Measurements from ENCODE around the gene KLHDC3. TPM values are rescaled to one million over a fixed set of nuclear protein-coding genes. Genes with fewer than 3 reads are reported as not detected.

Gene KLHDC3
- total RNA-seq, 1 donor from 2014 or later, result 90.3 TPM

DNA sequence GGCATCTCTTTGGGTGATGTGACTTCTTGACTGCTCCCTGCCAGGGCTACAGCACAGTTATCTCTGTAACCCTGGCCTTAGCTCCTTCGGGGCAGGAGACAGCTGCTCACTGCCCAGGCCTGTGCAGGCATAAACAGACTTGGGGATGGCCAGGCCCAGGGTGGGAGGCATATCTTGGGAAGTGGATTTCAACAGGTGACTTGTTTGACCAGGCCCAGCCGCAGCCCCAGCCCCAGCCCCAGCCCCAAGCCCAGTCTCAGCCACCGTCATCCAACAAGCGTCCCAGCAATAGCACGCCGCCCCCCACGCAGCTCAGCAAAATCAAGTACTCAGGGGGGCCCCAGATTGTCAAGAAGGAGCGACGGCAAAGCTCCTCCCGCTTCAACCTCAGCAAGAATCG is 7.8 kb upstream of the KLHDC3 start:
- no peak for DNase-seq (ENCODE audit: low spot score)
- Mint-ChIP-seq H3K36me3 (ENCODE audit: low read depth) (peaks cover 5% of the 10 kb centered on the region), H3K4me3 (ENCODE audit: unreplicated experiment) (no peak overlapping the region), H3K4me1 (ENCODE audit: low read depth) (no peaks in the 10 kb centered on the region), H3K27ac (ENCODE audit: unreplicated experiment) (no peak overlapping the region), H3K9me3 (ENCODE audit: low read depth) (no peaks in the 10 kb centered on the region), H3K27me3 (ENCODE audit: low read depth) (no peaks in the 10 kb centered on the region)
- TF ChIP-seq, protein P1, sequence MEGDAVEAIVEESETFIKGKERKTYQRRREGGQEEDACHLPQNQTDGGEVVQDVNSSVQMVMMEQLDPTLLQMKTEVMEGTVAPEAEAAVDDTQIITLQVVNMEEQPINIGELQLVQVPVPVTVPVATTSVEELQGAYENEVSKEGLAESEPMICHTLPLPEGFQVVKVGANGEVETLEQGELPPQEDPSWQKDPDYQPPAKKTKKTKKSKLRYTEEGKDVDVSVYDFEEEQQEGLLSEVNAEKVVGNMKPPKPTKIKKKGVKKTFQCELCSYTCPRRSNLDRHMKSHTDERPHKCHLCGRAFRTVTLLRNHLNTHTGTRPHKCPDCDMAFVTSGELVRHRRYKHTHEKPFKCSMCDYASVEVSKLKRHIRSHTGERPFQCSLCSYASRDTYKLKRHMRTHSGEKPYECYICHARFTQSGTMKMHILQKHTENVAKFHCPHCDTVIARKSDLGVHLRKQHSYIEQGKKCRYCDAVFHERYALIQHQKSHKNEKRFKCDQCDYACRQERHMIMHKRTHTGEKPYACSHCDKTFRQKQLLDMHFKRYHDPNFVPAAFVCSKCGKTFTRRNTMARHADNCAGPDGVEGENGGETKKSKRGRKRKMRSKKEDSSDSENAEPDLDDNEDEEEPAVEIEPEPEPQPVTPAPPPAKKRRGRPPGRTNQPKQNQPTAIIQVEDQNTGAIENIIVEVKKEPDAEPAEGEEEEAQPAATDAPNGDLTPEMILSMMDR (IDR thresholded peaks at IDR 0.05), result no peak

DNA sequence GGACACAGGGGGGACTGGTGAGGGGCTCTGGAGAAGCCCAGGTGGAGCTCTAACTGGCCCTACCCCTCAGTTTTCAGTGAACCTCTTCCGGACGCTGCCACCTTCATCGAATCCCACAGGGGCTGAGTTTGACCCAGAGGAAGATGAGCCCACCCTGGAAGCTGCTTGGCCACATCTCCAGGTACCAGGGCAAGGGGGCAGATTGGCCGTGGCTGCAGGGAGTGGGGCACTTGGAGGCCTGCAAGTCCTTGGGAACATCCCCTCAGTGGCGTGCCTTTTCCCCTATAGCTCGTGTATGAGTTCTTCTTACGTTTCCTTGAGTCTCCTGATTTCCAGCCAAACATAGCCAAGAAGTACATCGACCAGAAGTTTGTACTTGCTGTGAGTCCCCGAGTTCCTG is 6.9 kb upstream of the KLHDC3 start:
- no peak for DNase-seq (ENCODE audit: low spot score)
- no peaks in the 10 kb centered on the region for H3K9me3 Mint-ChIP-seq (ENCODE audit: low read depth)
- H3K36me3 Mint-ChIP-seq (ENCODE audit: low read depth), result peaks cover 8% of the 10 kb centered on the region
- peaks cover 3% of the 10 kb centered on the region for H3K4me1 Mint-ChIP-seq (ENCODE audit: low read depth)
- H3K27ac Mint-ChIP-seq (ENCODE audit: unreplicated experiment), result no peak overlapping the region
- TF ChIP-seq, protein P1 (IDR thresholded peaks at IDR 0.05), result no peak
- H3K4me3 Mint-ChIP-seq (ENCODE audit: unreplicated experiment), result no peak overlapping the region
- no peaks in the 10 kb centered on the region for H3K27me3 Mint-ChIP-seq (ENCODE audit: low read depth)

DNA sequence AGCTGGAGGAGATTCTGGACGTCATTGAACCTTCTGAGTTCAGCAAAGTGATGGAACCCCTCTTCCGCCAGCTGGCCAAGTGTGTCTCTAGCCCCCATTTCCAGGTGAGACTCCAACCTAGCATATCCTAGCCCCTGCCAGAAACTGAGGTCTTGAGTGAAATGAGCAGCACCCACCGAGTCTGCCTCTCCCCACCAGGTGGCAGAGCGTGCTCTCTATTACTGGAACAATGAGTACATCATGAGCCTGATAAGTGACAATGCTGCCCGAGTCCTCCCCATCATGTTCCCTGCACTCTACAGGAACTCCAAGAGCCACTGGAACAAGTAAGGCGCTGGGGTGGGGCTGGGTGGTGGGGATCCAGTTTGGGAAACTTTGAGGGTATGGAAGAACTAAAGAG is 4.9 kb upstream of the KLHDC3 start:
- peaks cover 8% of the 10 kb centered on the region for H3K36me3 Mint-ChIP-seq (ENCODE audit: low read depth)

DNA sequence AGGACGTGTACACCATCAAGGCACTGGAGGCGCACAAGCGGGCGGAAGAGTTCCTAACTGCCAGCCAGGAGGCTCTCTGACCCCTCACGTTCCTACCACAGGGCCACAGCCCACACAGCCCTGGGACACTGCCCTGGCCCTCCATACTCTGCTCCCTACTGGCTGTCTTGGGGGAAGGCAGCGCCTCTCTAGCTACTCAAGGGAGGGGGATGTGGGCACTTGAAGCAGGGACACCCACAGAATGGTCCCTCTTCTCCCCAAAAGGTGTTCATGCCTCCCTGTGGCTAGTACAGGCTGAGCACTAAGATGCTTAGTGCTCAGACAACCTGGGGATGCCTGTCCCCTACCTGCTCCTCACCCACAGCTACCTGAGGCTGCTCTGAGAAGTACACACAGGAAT is 2.8 kb upstream of the KLHDC3 start:
- TF ChIP-seq, protein P1 (IDR thresholded peaks at IDR 0.05), result no peak
- no peaks in the 10 kb centered on the region for H3K27me3 Mint-ChIP-seq (ENCODE audit: low read depth)
- DNase-seq (ENCODE audit: low spot score), result no peak
- H3K36me3 Mint-ChIP-seq (ENCODE audit: low read depth), result peaks cover 8% of the 10 kb centered on the region
- no peak overlapping the region for H3K4me3 Mint-ChIP-seq (ENCODE audit: unreplicated experiment)
- H3K27ac Mint-ChIP-seq (ENCODE audit: unreplicated experiment), result no peak overlapping the region
- H3K4me1 Mint-ChIP-seq (ENCODE audit: low read depth), result peaks cover 33% of the 10 kb centered on the region
- H3K9me3 Mint-ChIP-seq (ENCODE audit: low read depth), result no peaks in the 10 kb centered on the region

More for the DNA sequence above, 4.9 kb upstream of the KLHDC3 start:
- H3K27ac Mint-ChIP-seq (ENCODE audit: unreplicated experiment), result no peak overlapping the region
- H3K4me1 Mint-ChIP-seq (ENCODE audit: low read depth), result peaks cover 17% of the 10 kb centered on the region
- no peak overlapping the region for H3K4me3 Mint-ChIP-seq (ENCODE audit: unreplicated experiment)
- no peaks in the 10 kb centered on the region for H3K27me3 Mint-ChIP-seq (ENCODE audit: low read depth)
- TF ChIP-seq, protein P1 (IDR thresholded peaks at IDR 0.05), result peak; percentile 76
- DNase-seq (ENCODE audit: low spot score), result no peak
- H3K9me3 Mint-ChIP-seq (ENCODE audit: low read depth), result no peaks in the 10 kb centered on the region

DNA sequence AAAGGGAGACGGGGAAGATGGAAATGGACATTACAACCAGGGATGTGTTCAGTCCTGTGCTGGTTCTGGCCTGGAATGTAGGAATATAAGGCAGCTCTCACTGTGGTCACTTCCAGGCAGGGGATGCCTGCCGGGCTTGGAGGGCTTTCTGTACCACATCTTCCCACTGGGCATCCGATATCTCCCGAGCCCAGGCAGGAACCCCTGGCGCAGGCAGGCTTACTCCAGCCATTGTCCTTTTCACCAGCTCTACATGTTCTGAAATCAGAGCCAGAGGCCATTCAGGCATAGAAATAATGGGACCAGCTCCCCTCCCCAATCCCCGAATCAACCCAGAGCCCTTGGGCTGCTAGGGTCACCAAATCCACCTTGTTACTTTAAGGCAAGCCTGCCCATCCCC is 1.7 kb upstream of the KLHDC3 start:
- Mint-ChIP-seq H3K27me3 (ENCODE audit: low read depth) (no peaks in the 10 kb centered on the region), H3K27ac (ENCODE audit: unreplicated experiment) (peak overlapping the region; percentile 12), H3K9me3 (ENCODE audit: low read depth) (no peaks in the 10 kb centered on the region), H3K4me1 (ENCODE audit: low read depth) (peaks cover 41% of the 10 kb centered on the region), H3K4me3 (ENCODE audit: unreplicated experiment) (peak overlapping the region; percentile 96), H3K36me3 (ENCODE audit: low read depth) (peaks cover 7% of the 10 kb centered on the region)
- no peak for DNase-seq (ENCODE audit: low spot score)
- TF ChIP-seq, protein P1 (IDR thresholded peaks at IDR 0.05), result no peak
